ENCODE data around the gene MICA.

Gene MICA

DNA sequence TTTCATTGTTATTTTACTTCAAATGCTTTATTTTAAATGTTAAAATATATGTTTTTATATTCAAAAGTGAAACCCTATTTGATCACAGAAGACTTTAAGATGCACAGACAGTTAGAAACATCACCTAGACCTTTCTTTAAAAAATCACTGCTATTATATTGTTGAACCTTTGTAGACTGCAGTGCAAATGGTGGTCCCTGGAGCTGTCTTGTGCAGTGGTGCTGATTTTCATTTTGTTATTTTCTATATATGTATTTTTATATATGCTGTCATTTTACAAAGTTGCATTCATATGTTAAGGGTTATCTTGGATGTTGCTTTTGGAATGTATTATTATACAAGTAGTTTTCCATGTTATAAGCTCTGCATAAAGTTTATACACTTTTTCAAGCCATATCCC, 27.7 kb upstream of the MICA start:
- Histone ChIP-seq H3K27me3 (replicated peaks; ENCODE audit: insufficient read depth, low read length) (peaks cover 4% of the 10 kb centered on the region; the same call in 1 of the 2 replicates), H3K9ac (ENCODE audit: low read length) (no peak overlapping the region), H3K36me3 (replicated peaks; ENCODE audit: insufficient read depth, low read length) (no peaks in the 10 kb centered on the region), H3F3A (ENCODE audit: insufficient read depth, low read length) (0 out of 2 replicates have a peak, but pooled peaks cover 4% of the 10 kb centered on the region), H3K4me3 (ENCODE audit: low read length) (no peak overlapping the region), H3K9me3 (replicated peaks; ENCODE audit: insufficient read depth, low read length) (no peaks in the 10 kb centered on the region), H4K20me1 (ENCODE audit: insufficient read depth, low read length) (no peaks in the 10 kb centered on the region), H2AFZ (ENCODE audit: low read length) (no peak overlapping the region), H3K4me1 (ENCODE audit: low read length) (peaks cover 5% of the 10 kb centered on the region; the same call in 1 of the 2 replicates), H3K4me2 (ENCODE audit: low read depth, low read length) (no peak overlapping the region), H3K79me2 (ENCODE audit: low read length) (no peaks in the 10 kb centered on the region), H3K27ac (ENCODE audit: low read length) (no peak overlapping the region), H3K9me2 (replicated peaks; ENCODE audit: insufficient read depth, low read length) (no peaks in the 10 kb centered on the region)
- no peak for TF ChIP-seq EZH2 (optimal IDR thresholded peaks at IDR 0.05; ENCODE audit: low read depth, low read length)
- TF ChIP-seq EZH2phosphoT487 (IDR thresholded peaks at IDR 0.05; ENCODE audit: low read length) = no peak
- TF ChIP-seq, protein P1, sequence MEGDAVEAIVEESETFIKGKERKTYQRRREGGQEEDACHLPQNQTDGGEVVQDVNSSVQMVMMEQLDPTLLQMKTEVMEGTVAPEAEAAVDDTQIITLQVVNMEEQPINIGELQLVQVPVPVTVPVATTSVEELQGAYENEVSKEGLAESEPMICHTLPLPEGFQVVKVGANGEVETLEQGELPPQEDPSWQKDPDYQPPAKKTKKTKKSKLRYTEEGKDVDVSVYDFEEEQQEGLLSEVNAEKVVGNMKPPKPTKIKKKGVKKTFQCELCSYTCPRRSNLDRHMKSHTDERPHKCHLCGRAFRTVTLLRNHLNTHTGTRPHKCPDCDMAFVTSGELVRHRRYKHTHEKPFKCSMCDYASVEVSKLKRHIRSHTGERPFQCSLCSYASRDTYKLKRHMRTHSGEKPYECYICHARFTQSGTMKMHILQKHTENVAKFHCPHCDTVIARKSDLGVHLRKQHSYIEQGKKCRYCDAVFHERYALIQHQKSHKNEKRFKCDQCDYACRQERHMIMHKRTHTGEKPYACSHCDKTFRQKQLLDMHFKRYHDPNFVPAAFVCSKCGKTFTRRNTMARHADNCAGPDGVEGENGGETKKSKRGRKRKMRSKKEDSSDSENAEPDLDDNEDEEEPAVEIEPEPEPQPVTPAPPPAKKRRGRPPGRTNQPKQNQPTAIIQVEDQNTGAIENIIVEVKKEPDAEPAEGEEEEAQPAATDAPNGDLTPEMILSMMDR (IDR thresholded peaks at IDR 0.05; ENCODE audit: low read length) = no peak
- no peak for DNase-seq

DNA sequence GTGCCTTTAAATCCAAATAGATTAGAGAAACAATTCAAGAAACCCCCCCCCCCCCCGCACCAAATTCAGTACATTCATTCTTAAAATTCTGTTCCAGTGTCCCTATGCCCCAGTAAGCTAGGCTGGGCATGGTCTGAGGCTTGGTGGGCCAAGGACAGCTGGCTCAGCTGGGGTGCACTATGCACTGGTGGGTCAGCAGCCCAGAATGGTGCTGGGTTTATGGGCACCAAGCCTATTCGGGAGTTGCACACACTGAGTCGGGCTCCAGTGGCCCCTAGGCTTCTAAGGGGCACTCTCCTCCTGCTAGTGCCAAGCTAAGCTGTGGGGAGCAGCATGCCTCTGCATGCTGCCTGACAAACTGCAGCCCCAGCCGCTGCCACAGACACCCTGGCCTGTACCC, 26.4 kb upstream of the MICA start:
- Histone ChIP-seq H3K79me2 (ENCODE audit: low read length) (no peaks in the 10 kb centered on the region), H3K4me2 (ENCODE audit: low read depth, low read length) (no peak overlapping the region), H2AFZ (ENCODE audit: low read length) (no peak overlapping the region), H3K27me3 (replicated peaks; ENCODE audit: insufficient read depth, low read length) (peaks cover 2% of the 10 kb centered on the region; the same call in 1 of the 2 replicates), H3K9me2 (replicated peaks; ENCODE audit: insufficient read depth, low read length) (no peaks in the 10 kb centered on the region), H4K20me1 (ENCODE audit: insufficient read depth, low read length) (no peaks in the 10 kb centered on the region), H3K4me3 (ENCODE audit: low read length) (no peak overlapping the region), H3K36me3 (replicated peaks; ENCODE audit: insufficient read depth, low read length) (no peaks in the 10 kb centered on the region), H3K4me1 (ENCODE audit: low read length) (peaks cover 2% of the 10 kb centered on the region; the same call in 1 of the 2 replicates), H3F3A (ENCODE audit: insufficient read depth, low read length) (0 out of 2 replicates have a peak, but pooled peaks cover under 1% of the 10 kb centered on the region), H3K9me3 (replicated peaks; ENCODE audit: insufficient read depth, low read length) (no peaks in the 10 kb centered on the region), H3K9ac (ENCODE audit: low read length) (no peak overlapping the region), H3K27ac (ENCODE audit: low read length) (no peak overlapping the region)
- no peak for DNase-seq
- TF ChIP-seq, protein P1 (IDR thresholded peaks at IDR 0.05; ENCODE audit: low read length) = no peak
- no peak for TF ChIP-seq EZH2phosphoT487 (IDR thresholded peaks at IDR 0.05; ENCODE audit: low read length)
- TF ChIP-seq EZH2 (optimal IDR thresholded peaks at IDR 0.05; ENCODE audit: low read depth, low read length) = no peak

DNA sequence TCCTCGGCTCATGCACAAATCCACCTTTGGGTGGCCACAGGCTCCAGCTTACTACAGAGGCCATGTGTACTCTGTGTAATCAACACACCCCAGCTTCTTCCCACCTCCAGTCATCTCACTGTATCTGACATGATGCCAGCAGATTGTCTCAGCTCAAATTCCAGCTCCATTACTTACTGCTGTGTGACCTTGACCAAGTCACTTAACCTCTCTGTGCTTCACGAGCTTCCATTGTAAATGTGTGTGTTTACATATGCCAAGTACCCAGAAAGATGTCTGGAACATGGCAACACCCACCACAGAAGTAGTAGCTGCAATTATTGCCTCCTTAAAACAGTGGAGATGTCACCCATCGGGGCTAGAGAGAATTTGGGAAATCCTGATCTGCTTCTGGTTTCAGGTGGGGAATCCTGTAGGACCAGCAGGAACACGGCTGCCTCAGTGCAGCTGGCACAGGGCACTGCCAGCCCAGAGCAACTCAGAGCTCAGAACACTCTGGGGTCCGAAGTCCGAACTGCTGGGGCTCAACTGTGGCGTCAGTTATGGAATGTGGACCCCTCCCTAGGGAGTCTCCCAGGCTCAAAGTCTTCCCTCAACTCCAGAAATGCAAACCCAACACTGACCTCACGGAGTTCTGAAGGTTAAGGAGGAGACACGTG, 25.2 kb upstream of the MICA start:
- DNase-seq = no peak
- Histone ChIP-seq H3K4me1 (ENCODE audit: low read length) (no peaks in the 10 kb centered on the region), H3K36me3 (replicated peaks; ENCODE audit: insufficient read depth, low read length) (no peaks in the 10 kb centered on the region), H3K9me3 (replicated peaks; ENCODE audit: insufficient read depth, low read length) (no peaks in the 10 kb centered on the region), H3K27ac (ENCODE audit: low read length) (no peak overlapping the region), H3K9me2 (replicated peaks; ENCODE audit: insufficient read depth, low read length) (no peaks in the 10 kb centered on the region), H3K4me2 (ENCODE audit: low read depth, low read length) (no peak overlapping the region), H3K27me3 (replicated peaks; ENCODE audit: insufficient read depth, low read length) (no peaks in the 10 kb centered on the region; the same call in 1 of the 2 replicates), H3K4me3 (ENCODE audit: low read length) (no peak overlapping the region), H3K9ac (ENCODE audit: low read length) (no peak overlapping the region), H2AFZ (ENCODE audit: low read length) (no peak overlapping the region), H4K20me1 (ENCODE audit: insufficient read depth, low read length) (no peaks in the 10 kb centered on the region), H3K79me2 (ENCODE audit: low read length) (no peaks in the 10 kb centered on the region), H3F3A (ENCODE audit: insufficient read depth, low read length) (no peaks in the 10 kb centered on the region)
- TF ChIP-seq EZH2phosphoT487 (IDR thresholded peaks at IDR 0.05; ENCODE audit: low read length) (no peak), EZH2 (optimal IDR thresholded peaks at IDR 0.05; ENCODE audit: low read depth, low read length) (no peak)
- TF ChIP-seq, protein P1 (IDR thresholded peaks at IDR 0.05; ENCODE audit: low read length) = no peak
